DMS 273 treated with DMSO at 0.1 percent for 48 hours (cell line): ENCODE measurements around the gene LYSMD4.
"Not testable (repeated sequence)": the region's sequence is repeated elsewhere in the genome, so short reads cannot be mapped to it uniquely, and the experiment has no call there.

ENCODE experiments used
- DNase-seq: peaks from one replicate; lab custom pipeline; 2025; lab: John Stamatoyannopoulos, UW

LYSMD4 gene

DNA sequence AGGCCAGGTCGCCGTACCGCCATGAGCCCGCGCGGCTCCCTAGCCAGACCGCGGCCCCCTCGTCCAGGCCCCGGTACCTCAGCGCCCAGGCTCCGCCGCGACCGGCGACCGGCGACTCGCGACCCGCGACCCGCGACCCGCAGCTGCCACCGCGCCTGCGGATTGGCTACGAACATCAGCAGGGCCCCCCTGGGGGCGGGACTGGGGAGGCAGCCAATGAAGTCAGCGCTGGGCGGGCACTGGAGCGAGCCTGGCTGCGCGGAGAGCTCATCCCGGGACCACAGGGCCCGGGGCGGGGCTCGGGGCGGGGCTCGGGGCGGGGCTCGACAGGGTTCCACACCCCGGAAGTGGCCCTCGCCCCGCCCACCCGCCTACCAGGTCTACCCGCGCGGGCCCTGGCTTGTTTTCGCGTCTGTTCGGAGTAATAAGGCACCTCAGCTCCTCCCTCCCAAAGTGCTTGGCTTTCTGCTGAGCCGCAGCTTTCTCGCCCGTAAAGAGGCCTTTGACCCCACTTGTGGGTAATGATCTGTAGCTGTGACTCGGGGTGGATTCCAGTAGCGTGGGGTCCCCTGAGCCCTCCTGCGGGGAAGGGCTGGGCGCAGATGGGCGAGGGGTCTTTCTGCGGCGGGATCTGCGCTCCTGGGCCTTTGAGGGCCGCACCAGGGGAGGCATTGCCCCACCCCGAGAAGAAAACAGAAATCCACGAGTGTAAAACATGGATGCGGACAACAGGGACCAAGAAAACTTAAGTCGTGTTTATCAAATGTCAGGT, at the start of gene LYSMD4:
Gene LYSMD4 (minus strand): TSS at position 170 of the 772 bp plus-strand sequence. CDS start 1,438 bp downstream, outside the sequence.
- peak; percentile 76 for DNase-seq

GRCh38 chr15:99782029-99782428, 48.8 kb upstream of the LYSMD4 start:
- DNase-seq = not testable (repeated sequence)

- no peak for DNase-seq
These were observed 43.9 kb upstream of the LYSMD4 start for GRCh38 chr15:99777144-99777543.

DNA sequence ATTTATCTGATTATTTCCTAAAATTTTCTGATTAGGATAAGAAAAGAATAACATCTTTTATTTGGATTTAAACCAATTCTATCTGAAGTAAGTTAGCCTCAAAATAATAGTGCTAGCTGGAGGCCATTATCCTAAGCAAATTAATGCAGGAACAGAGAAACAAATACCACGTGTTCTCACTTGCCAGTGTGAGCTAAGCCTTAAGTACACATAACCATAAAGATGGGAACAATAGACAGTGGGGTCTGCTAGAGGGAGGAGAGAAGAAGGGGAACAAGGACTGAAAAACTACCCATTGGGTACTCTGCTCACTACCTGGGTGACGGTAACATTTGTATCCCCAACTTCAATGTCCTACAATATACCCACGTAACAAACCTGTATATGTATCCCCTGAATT, 31.3 kb upstream of the LYSMD4 start:
- no peak for DNase-seq

GRCh38 chr15:99763827-99764226, 30.6 kb upstream of the LYSMD4 start:
- no peak for DNase-seq

- no peak for DNase-seq
These were observed 29.1 kb upstream of the LYSMD4 start for GRCh38 chr15:99762288-99762687.

- no peak for DNase-seq
These were observed 22.6 kb upstream of the LYSMD4 start for GRCh38 chr15:99755692-99756409.

GRCh38 chr15:99753066-99753465, 19.8 kb upstream of the LYSMD4 start:
- DNase-seq = no peak

DNA sequence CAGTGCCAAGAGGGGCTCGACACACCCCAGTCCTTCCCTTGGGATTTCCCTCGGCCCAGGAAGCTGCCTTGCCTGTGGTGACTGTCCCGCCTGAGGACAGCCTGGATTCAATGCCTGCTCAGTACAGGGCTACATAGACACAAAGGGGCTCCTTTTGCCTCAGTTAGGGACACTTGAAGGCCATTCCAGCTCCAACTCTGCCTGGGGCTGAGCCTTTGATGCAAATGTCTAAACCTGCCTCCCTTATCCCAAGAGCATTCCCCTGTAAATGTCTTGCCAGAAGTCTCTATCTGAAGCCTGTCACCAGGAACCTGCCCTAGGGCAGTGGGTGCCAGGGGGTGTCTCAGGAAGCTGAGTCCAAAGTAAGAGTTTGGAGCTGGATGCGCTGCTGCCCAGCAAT, 19.3 kb upstream of the LYSMD4 start:
- DNase-seq = no peak

DNA sequence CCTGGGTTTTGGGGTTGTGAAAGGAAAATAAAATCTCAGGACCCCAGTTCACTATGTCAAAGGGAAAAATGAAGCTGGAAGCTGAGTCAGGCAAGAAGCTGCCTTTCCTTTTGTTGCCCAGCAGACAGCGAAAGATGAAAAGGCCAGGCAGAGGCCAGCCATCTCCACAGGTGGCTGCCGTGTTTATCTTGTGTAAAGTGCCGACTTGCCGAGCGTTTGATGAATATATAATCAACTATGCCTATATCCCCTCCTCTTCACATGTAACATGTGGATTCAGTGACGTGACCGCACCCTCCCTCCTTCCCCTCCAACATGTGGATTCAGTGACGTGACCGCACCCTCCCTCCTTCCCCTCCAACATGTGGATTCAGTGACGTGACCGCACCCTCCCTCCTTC, 17.1 kb upstream of the LYSMD4 start:
- not testable (repeated sequence) for DNase-seq

GRCh38 chr15:99749386-99749785, 16.1 kb upstream of the LYSMD4 start:
- no peak for DNase-seq

DNA sequence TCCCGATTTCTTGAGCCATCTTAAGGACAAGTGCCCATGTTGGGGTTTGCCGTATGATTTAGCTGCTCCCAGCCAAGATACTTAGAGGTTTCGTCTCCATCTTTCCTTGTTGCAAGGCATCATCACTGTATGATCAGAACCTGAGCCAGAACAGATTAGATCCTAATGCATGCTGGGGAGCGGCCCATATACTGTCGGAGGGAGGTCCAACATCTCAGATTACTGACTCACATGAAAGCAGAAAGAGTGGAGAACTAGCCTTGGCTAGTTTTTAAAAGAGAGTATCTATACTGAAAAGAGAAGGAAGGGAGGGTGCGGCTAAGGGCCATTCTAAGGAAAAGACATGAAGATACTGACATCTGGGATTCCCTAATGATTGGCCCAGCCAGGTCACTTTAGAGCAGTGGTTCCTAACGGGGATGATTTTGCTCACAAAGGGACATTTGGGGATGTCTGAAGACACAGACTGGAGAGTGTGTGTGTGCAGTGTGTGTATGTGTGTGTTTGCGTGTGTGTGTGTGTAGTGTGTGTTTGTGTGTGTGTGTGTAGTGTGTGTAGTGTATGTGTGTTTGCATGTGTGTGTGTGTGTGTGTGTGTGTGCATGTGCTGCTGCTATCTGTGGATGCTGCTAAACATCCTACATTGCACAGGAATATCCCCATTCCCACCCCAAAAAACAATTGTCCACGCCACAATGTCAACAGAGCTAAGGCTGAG, 12.3 kb upstream of the LYSMD4 start:
- no peak for DNase-seq

DNA sequence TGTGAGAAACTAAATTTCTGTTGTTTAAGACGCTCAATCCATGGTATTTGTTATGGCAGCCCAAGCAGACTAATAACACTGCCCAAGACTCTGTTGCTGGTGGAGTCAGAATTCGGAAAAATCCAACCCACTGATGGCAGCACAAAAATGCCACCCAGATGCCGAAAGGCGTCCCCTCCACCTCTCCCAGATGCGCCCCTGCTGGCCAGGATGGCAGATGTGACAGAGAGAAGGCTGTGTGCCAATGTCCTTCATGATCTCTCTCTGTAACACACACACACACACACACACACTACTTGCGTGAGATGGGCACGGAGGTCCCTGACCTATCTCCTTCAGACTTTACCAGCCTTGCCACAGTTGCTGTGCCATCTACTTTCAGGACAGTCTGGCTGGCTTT, 10.9 kb upstream of the LYSMD4 start:
- no peak for DNase-seq

- DNase-seq = no peak
These were observed 8.6 kb upstream of the LYSMD4 start for GRCh38 chr15:99741835-99742234.

DNA sequence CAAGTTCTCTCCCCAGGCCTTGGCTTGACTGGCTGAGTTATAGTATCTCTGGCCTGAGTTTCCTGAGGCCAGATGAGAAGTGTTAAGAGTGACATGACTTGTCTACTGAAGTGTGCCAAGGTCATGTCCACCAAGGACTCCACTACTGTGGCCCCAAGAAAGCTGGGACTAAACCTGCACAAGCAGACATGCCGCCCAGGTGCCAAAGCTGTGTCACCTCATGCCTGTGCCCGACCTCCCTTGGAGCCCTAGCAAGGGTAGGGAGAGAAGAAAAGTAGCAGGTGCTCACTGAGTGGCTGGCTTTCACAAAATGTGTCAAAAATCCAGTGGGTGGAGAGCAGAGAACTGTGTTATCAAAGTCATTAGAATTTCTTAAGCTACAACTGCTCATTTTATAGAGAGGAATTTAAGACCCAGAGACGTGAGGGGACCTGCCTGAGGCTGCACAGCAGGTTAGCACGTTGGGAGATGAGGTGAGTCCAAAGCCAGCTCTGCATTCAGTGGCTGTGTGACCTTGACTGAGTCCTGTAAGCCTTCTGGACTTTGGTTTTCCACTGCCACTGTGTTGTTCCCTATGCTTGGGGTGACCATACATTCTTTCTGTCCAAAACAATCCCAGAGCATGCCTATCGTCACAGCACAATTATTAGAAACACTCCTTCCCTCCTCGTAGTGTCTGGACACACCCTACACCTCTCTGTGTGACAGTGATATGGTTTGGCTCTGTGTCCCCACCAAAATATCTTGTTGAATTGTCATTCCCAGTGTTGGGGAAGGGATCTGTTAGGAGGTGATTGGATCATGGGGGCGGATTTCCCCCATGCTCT, 5.0 kb upstream of the LYSMD4 start:
- DNase-seq = no peak

DNA sequence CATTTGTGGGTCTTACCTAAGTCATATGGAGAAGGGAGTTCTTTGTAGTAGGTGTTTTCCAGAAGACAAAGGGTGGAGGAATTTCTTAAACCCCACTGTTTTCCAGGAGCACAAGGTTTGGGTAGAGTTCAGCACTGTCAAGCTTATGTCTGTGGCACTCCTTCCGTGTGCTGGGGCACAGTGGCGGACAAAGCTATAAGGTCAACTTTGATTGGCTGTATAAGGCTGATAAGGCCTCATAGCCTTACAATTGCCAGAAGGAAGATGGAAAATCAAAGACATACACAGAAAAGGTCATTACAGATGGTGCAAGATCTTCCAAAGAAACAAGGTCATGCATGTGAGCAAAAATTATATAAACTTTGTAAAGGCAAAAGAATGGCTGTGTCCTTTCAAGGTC, 3.5 kb upstream of the LYSMD4 start:
- DNase-seq = no peak

GRCh38 chr15:99735868-99736267, 2.6 kb upstream of the LYSMD4 start:
- no peak for DNase-seq

- DNase-seq = no peak
These were observed 1.3 kb upstream of the LYSMD4 start for GRCh38 chr15:99734575-99734974.

DNA sequence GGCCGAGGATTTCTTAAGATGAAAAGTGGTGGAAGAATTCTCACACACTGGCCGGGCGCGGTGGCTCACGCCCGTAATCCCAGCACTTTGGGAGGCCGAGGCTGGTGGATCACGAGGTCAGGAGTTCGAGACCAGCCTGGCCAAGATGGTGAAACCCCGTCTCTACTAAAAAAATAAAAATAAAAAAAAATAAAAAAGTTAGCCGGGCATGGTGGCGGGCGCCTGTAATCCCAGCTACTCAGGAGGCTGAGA, 729 bp upstream of the LYSMD4 start:
- not testable (repeated sequence) for DNase-seq

GRCh38 chr15:99732751-99733267, 428 bp downstream of the LYSMD4 start:
- DNase-seq = no peak

- DNase-seq = no peak
These were observed 1.0 kb downstream of the LYSMD4 start for GRCh38 chr15:99732124-99732750.
